Hepatocyte (in vitro differentiated cells): Measurements from ENCODE around the gene CELF4.

Experiments used
- EZH2 ChIP-seq: fragments of 200-600 bp; sonication (generic); IDR thresholded peaks from 2 replicates; pipeline ENCODE4 v1.6.1; 2016; ENCODE audit warnings: antibody characterized with exemption, mild to moderate bottlenecking, borderline replicate concordance
- TF ChIP-seq, protein P1 (sequence below): fragments of 200-600 bp; sonication (generic); IDR thresholded peaks from 2 replicates; pipeline ENCODE4 v1.5.1; 2016; ENCODE audit warnings: antibody characterized with exemption, mild to moderate bottlenecking; ENCODE audit not compliant: poor library complexity

- TF ChIP-seq, protein P1, sequence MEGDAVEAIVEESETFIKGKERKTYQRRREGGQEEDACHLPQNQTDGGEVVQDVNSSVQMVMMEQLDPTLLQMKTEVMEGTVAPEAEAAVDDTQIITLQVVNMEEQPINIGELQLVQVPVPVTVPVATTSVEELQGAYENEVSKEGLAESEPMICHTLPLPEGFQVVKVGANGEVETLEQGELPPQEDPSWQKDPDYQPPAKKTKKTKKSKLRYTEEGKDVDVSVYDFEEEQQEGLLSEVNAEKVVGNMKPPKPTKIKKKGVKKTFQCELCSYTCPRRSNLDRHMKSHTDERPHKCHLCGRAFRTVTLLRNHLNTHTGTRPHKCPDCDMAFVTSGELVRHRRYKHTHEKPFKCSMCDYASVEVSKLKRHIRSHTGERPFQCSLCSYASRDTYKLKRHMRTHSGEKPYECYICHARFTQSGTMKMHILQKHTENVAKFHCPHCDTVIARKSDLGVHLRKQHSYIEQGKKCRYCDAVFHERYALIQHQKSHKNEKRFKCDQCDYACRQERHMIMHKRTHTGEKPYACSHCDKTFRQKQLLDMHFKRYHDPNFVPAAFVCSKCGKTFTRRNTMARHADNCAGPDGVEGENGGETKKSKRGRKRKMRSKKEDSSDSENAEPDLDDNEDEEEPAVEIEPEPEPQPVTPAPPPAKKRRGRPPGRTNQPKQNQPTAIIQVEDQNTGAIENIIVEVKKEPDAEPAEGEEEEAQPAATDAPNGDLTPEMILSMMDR, result no peak
- TF ChIP-seq EZH2, result no peak
Observed at GRCh38 chr18:37421341-37422077, 144.1 kb downstream of the CELF4 start.
